ENCODE data around the gene SPNS3.

GRCh38 chr17:4492721-4493561, 59.2 kb downstream of the SPNS3 start:
- TF ChIP-seq, protein P1, sequence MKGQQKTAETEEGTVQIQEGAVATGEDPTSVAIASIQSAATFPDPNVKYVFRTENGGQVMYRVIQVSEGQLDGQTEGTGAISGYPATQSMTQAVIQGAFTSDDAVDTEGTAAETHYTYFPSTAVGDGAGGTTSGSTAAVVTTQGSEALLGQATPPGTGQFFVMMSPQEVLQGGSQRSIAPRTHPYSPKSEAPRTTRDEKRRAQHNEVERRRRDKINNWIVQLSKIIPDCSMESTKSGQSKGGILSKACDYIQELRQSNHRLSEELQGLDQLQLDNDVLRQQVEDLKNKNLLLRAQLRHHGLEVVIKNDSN (IDR thresholded peaks at IDR 0.05; ENCODE audit: borderline replicate concordance, low read depth) = no peak
- no peak for TF ChIP-seq RFX5 (IDR thresholded peaks at IDR 0.05; ENCODE audit: low read length)
- TF ChIP-seq EP300 (IDR thresholded peaks at IDR 0.05; ENCODE audit: borderline replicate concordance in 1 of 2, low read depth in 1 of 2, low read length in 1 of 2) = no peak
- TF ChIP-seq RXRA (IDR thresholded peaks at IDR 0.05; ENCODE audit: borderline replicate concordance, low read depth) = no peak
- TF ChIP-seq, protein P2, sequence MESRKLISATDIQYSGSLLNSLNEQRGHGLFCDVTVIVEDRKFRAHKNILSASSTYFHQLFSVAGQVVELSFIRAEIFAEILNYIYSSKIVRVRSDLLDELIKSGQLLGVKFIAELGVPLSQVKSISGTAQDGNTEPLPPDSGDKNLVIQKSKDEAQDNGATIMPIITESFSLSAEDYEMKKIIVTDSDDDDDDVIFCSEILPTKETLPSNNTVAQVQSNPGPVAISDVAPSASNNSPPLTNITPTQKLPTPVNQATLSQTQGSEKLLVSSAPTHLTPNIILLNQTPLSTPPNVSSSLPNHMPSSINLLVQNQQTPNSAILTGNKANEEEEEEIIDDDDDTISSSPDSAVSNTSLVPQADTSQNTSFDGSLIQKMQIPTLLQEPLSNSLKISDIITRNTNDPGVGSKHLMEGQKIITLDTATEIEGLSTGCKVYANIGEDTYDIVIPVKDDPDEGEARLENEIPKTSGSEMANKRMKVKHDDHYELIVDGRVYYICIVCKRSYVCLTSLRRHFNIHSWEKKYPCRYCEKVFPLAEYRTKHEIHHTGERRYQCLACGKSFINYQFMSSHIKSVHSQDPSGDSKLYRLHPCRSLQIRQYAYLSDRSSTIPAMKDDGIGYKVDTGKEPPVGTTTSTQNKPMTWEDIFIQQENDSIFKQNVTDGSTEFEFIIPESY (IDR thresholded peaks at IDR 0.05; ENCODE audit: borderline replicate concordance, low read depth) = no peak
- TF ChIP-seq CTCF (IDR thresholded peaks at IDR 0.05) = no peak
- no peak for TF ChIP-seq TAF1 (IDR thresholded peaks at IDR 0.05; ENCODE audit: borderline replicate concordance, low read depth, low read length)
- TF ChIP-seq EZH2phosphoT487 (IDR thresholded peaks at IDR 0.05; ENCODE audit: borderline replicate concordance, low read depth) = no peak
- TF ChIP-seq ELF1 (IDR thresholded peaks at IDR 0.05) = no peak
- TF ChIP-seq, protein P3, sequence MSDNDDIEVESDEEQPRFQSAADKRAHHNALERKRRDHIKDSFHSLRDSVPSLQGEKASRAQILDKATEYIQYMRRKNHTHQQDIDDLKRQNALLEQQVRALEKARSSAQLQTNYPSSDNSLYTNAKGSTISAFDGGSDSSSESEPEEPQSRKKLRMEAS (IDR thresholded peaks at IDR 0.05; ENCODE audit: low read depth) = no peak
- no peak for TF ChIP-seq CHD2 (IDR thresholded peaks at IDR 0.05; ENCODE audit: low read length, partially characterized antibody)
- TF ChIP-seq POLR2AphosphoS5 (IDR thresholded peaks at IDR 0.05; ENCODE audit: low read depth, low read length) = no peak
